H9 (cell line): ENCODE data around the gene ING5. TPM values are rescaled to one million over a fixed set of nuclear protein-coding genes. Genes with fewer than 3 reads are reported as not detected.

Source experiments
- DNase-seq: peaks from one replicate; pipeline ENCODE4 v3.0.0-alpha.2; 2017
- H2AFZ ChIP-seq: one replicate; pipeline ENCODE4 v1.6.1; 2013; ENCODE audit warnings: mild to moderate bottlenecking, low read length, control low read depth, moderate library complexity
- H2AK5ac ChIP-seq: 2 replicates; pipeline ENCODE4 v1.6.1; 2013; ENCODE audit warnings: low read length, control low read depth, mixed read lengths; ENCODE audit not compliant: insufficient read length
- H2BK120ac ChIP-seq: one replicate; pipeline ENCODE4 v1.6.1; 2013; ENCODE audit warnings: low read depth, mild to moderate bottlenecking, low read length, control low read depth, inconsistent platforms; ENCODE audit not compliant: poor library complexity, severe bottlenecking
- H2BK12ac ChIP-seq: 2 replicates; pipeline ENCODE4 v1.6.1; 2013; ENCODE audit warnings: low read length, control low read depth, mixed read lengths, low read depth; ENCODE audit not compliant: insufficient read length
- H2BK15ac ChIP-seq: 2 replicates; pipeline ENCODE4 v1.6.1; 2013; ENCODE audit warnings: low read depth, low read length, control low read depth
- H2BK20ac ChIP-seq: one replicate; pipeline ENCODE4 v1.6.1; 2013; ENCODE audit warnings: low read depth, mild to moderate bottlenecking, low read length, control low read depth, inconsistent platforms; ENCODE audit not compliant: poor library complexity, severe bottlenecking
- H2BK5ac ChIP-seq: 2 replicates; pipeline ENCODE4 v1.6.1; 2013; ENCODE audit warnings: low read length, control low read depth, mixed read lengths; ENCODE audit not compliant: insufficient read length
- H3K14ac ChIP-seq: 2 replicates; pipeline ENCODE4 v1.6.1; 2013; ENCODE audit warnings: low read length, control low read depth; ENCODE audit not compliant: insufficient read depth
- H3K18ac ChIP-seq: 2 replicates; pipeline ENCODE4 v1.6.1; 2013; ENCODE audit warnings: low read depth, mild to moderate bottlenecking, mixed read lengths, low read length, control low read depth; ENCODE audit not compliant: insufficient read length
- H3K23ac ChIP-seq: 2 replicates; pipeline ENCODE4 v1.6.1; 2013; ENCODE audit warnings: low read length, control low read depth, mixed read lengths, low read depth; ENCODE audit not compliant: insufficient read length
- H3K23me2 ChIP-seq: 2 replicates; pipeline ENCODE4 v1.6.1; 2013; ENCODE audit warnings: low read depth, mild to moderate bottlenecking, mixed read lengths, low read length, control low read depth; ENCODE audit not compliant: insufficient read length, poor library complexity, severe bottlenecking
- H3K27ac ChIP-seq: 2 replicates; pipeline ENCODE4 v1.5.1; 2013; ENCODE audit warnings: low read length, control low read depth, mixed read lengths, low read depth; ENCODE audit not compliant: insufficient read length
- H3K27me3 ChIP-seq: 2 replicates; pipeline ENCODE4 v1.6.1; 2013; ENCODE audit warnings: low read length, control low read depth, inconsistent platforms; ENCODE audit not compliant: insufficient read depth
- H3K4ac ChIP-seq: 2 replicates; pipeline ENCODE4 v1.6.1; 2013; ENCODE audit warnings: low read depth, mild to moderate bottlenecking, control low read depth, inconsistent platforms, low read length, moderate library complexity
- H3K4me1 ChIP-seq: 2 replicates; pipeline ENCODE4 v1.6.1; 2013; ENCODE audit warnings: low read length, control low read depth, inconsistent platforms; ENCODE audit not compliant: insufficient read depth
- H3K4me2 ChIP-seq: 2 replicates; pipeline ENCODE4 v1.6.1; 2013; ENCODE audit warnings: low read length, control low read depth, mixed read lengths; ENCODE audit not compliant: insufficient read length, insufficient read depth
- H3K56ac ChIP-seq: 2 replicates; pipeline ENCODE4 v1.6.1; 2013; ENCODE audit warnings: low read depth, mild to moderate bottlenecking, mixed read lengths, low read length, control low read depth; ENCODE audit not compliant: insufficient read length
- H3K79me1 ChIP-seq: 2 replicates; pipeline ENCODE4 v1.6.1; 2013; ENCODE audit warnings: low read depth, mild to moderate bottlenecking, moderate library complexity, low read length, control low read depth, inconsistent platforms; ENCODE audit not compliant: insufficient read depth, poor library complexity, severe bottlenecking
- H3K79me2 ChIP-seq: 2 replicates; pipeline ENCODE4 v1.6.1; 2013; ENCODE audit warnings: low read length, control low read depth, inconsistent platforms; ENCODE audit not compliant: insufficient read depth
- H3K9ac ChIP-seq: 2 replicates; pipeline ENCODE4 v1.6.1; 2013; ENCODE audit warnings: low read length, control low read depth, mixed read lengths; ENCODE audit not compliant: insufficient read length; ENCODE audit errors: extremely low read depth
- H3K9me3 ChIP-seq: one replicate; pipeline ENCODE4 v1.6.1; 2013; ENCODE audit warnings: low read depth, low read length, inconsistent platforms; ENCODE audit not compliant: control insufficient read depth
- H3T11ph ChIP-seq: one replicate; pipeline ENCODE4 v1.6.1; 2013; ENCODE audit warnings: mild to moderate bottlenecking, low read length, control low read depth, inconsistent platforms
- H4K20me1 ChIP-seq: one replicate; pipeline ENCODE4 v1.6.1; 2013; ENCODE audit not compliant: control insufficient read depth, insufficient read length, insufficient read depth
- H4K5ac ChIP-seq: 2 replicates; pipeline ENCODE4 v1.6.1; 2013; ENCODE audit warnings: low read depth, mild to moderate bottlenecking, mixed read lengths, low read length, control low read depth; ENCODE audit not compliant: insufficient read length
- H4K8ac ChIP-seq: replicated peaks from 2 replicates; pipeline ENCODE4 v1.6.1; 2013; ENCODE audit warnings: low read length, control low read depth, mixed read lengths, low read depth; ENCODE audit not compliant: insufficient read length
- H4K91ac ChIP-seq: 2 replicates; pipeline ENCODE4 v1.6.1; 2013; ENCODE audit warnings: low read depth, mild to moderate bottlenecking, moderate library complexity, mixed read lengths, low read length, control low read depth; ENCODE audit not compliant: insufficient read length
- H3K27ac Mint-ChIP-seq, 3 experiments: 2 replicates in 2 of 3; 3 replicates in 1 of 3; pipeline ENCODE4 v1.8.0; 2020 to 2021; ENCODE audit warnings: mixed read lengths in 3 of 3, mild to moderate bottlenecking in 1 of 3, moderate library complexity in 1 of 3
- H3K27me3 Mint-ChIP-seq: 2 replicates; pipeline ENCODE4 v1.8.0; 2021; ENCODE audit warnings: low read depth, mild to moderate bottlenecking, moderate library complexity, mixed read lengths
- H3K36me3 Mint-ChIP-seq, 3 experiments: 2 replicates in 2 of 3; 3 replicates in 1 of 3; pipeline ENCODE4 v1.8.0; 2020 to 2021; ENCODE audit warnings: low read depth in 3 of 3, mixed read lengths in 3 of 3; ENCODE audit not compliant: insufficient read depth in 1 of 3
- H3K4me1 Mint-ChIP-seq, 2 experiments: 2 replicates each; pipeline ENCODE4 v1.8.0; 2020; ENCODE audit warnings: mixed read lengths in 2 of 2
- H3K4me3 Mint-ChIP-seq, 2 experiments: 2 replicates in 1 of 2; 3 replicates in 1 of 2; pipeline ENCODE4 v1.8.0; 2020 to 2021; ENCODE audit warnings: mild to moderate bottlenecking in 2 of 2, mixed read lengths in 2 of 2, moderate library complexity in 1 of 2
- H3K9me3 Mint-ChIP-seq, 2 experiments: 2 replicates in 1 of 2; 3 replicates in 1 of 2; pipeline ENCODE4 v1.8.0; 2020; ENCODE audit warnings: mild to moderate bottlenecking in 2 of 2, mixed read lengths in 2 of 2, moderate library complexity in 1 of 2
- CTCF ChIP-seq: fragments of 200-600 bp; sonication (generic); conservative IDR thresholded peaks from 3 replicates; pipeline ENCODE4 v1.8.0; 2021; ENCODE audit warnings: antibody characterized with exemption, mild to moderate bottlenecking
- WGBS: extraction: QIAGEN DNeasy Blood & Tissue Kit; methylation state at CpG from one replicate; pipeline ENCODE4 v1.1.7; 2013; ENCODE audit warnings: missing lambda C conversion rate, low lambda C conversion rate, mixed read lengths; ENCODE audit not compliant: insufficient read length; ENCODE audit errors: extremely low coverage; 5-methylcytosine and 5-hydroxymethylcytosine counted together
- total RNA-seq: library from RNA; stranded (reverse); gene quantifications from 2 replicates; pipeline ENCODE4 v1.2.1, GENCODE V29; 2021

ING5 gene
- total RNA-seq, 1 experiment from 2014 or later: 66.0 TPM

- no peak overlapping the region; the same call in 1 of the 2 replicates for H3K14ac ChIP-seq
- no peak overlapping the region for H2BK12ac ChIP-seq
- H3K4me1 ChIP-seq: no peaks in the 10 kb centered on the region
- Mint-ChIP-seq H3K27ac (no peak overlapping the region; a peak in 1 of 7 replicates), H3K36me3 (peaks cover 11 to 36% (median 34%) of the 10 kb centered on the region in 3 experiments; a peak in 6 of 7 replicates), H3K9me3 (no peaks in the 10 kb centered on the region; a peak in 2 of 5 replicates), H3K4me3 (no peak overlapping the region; a peak in 1 of 5 replicates), H3K4me1 (no peaks in the 10 kb centered on the region), H3K27me3 (no peaks in the 10 kb centered on the region)
- no peaks in the 10 kb centered on the region for H3K9me3 ChIP-seq
- H4K91ac ChIP-seq: no peak overlapping the region
- peak; percentile 20 for DNase-seq
- WGBS: no CpG with 5 or more reads among the region's 15 CpGs
- no peak overlapping the region for H3K27ac ChIP-seq
- H4K8ac ChIP-seq: no peak overlapping the region
- H2BK5ac ChIP-seq: no peak overlapping the region
- TF ChIP-seq CTCF: no peak
- H3K4me2 ChIP-seq: no peak overlapping the region
- no peak overlapping the region for H2BK120ac ChIP-seq
- H3K79me2 ChIP-seq: no peaks in the 10 kb centered on the region
- no peaks in the 10 kb centered on the region for H3K79me1 ChIP-seq
- no peaks in the 10 kb centered on the region for H3K23me2 ChIP-seq
- H4K5ac ChIP-seq: no peak overlapping the region
- H3K27me3 ChIP-seq: no peaks in the 10 kb centered on the region
- H2BK15ac ChIP-seq: no peak overlapping the region
- H2BK20ac ChIP-seq: no peak overlapping the region
- no peak overlapping the region for H3K56ac ChIP-seq
- no peak overlapping the region for H3T11ph ChIP-seq
- H3K23ac ChIP-seq: no peak overlapping the region
- H3K9ac ChIP-seq: no peak overlapping the region
- no peak overlapping the region for H2AFZ ChIP-seq
- H3K4ac ChIP-seq: no peak overlapping the region
- H4K20me1 ChIP-seq: no peaks in the 10 kb centered on the region
- H2AK5ac ChIP-seq: no peak overlapping the region
- no peak overlapping the region for H3K18ac ChIP-seq
These were observed 49.3 kb downstream of the ING5 start for GRCh38 chr2:241751152-241751551.
